ENCODE measurements around the gene NFIX.

Gene NFIX

GRCh38 chr19:12994701-12995595 lies at the start of gene NFIX:
TSS of gene NFIX (plus strand) at chr19:12995475. CDS start at chr19:12995838, 363 bp downstream.
- H3K4me3 ChIP-seq (replicated peaks; ENCODE audit: low read depth, low read length) = peak within 1 kb of the TSS; percentile 59
- no peaks in the 10 kb centered on the region; the same call in none of the 2 replicates for H3K27me3 ChIP-seq (replicated peaks; ENCODE audit: control insufficient read depth, insufficient read depth, low read length)
- H3K36me3 ChIP-seq (ENCODE audit: control insufficient read depth, insufficient read depth, low read length) = no peaks in the 10 kb centered on the region
- TF ChIP-seq CTCF (IDR thresholded peaks at IDR 0.05; ENCODE audit: insufficient read depth, low read length, poor library complexity, severe bottlenecking) = no peak
- no peak for DNase-seq (ENCODE audit: extremely low read depth, insufficient read length)

- Histone ChIP-seq H3K4me3 (replicated peaks; ENCODE audit: low read depth, low read length) (peak within 1 kb of the TSS; percentile 92), H3K36me3 (ENCODE audit: control insufficient read depth, insufficient read depth, low read length) (peaks cover 45% of the 10 kb centered on the region), H3K27me3 (replicated peaks; ENCODE audit: control insufficient read depth, insufficient read depth, low read length) (no peaks in the 10 kb centered on the region)
- TF ChIP-seq CTCF (IDR thresholded peaks at IDR 0.05; ENCODE audit: insufficient read depth, low read length, poor library complexity, severe bottlenecking) = no peak
- DNase-seq (ENCODE audit: extremely low read depth, insufficient read length) = peak; percentile 98
Observed at GRCh38 chr19:12945479-12946091, 49.7 kb upstream of the NFIX start, which contains the start of gene RAD23A. TSS of gene RAD23A (plus strand) at chr19:12945862. CDS start at chr19:12945949, 87 bp downstream.

- H3K36me3 ChIP-seq (ENCODE audit: control insufficient read depth, insufficient read depth, low read length) = peaks cover 41% of the 10 kb centered on the region
- DNase-seq (ENCODE audit: extremely low read depth, insufficient read length) = peak; percentile 78
- no peaks in the 10 kb centered on the region for H3K27me3 ChIP-seq (replicated peaks; ENCODE audit: control insufficient read depth, insufficient read depth, low read length)
- H3K4me3 ChIP-seq (replicated peaks; ENCODE audit: low read depth, low read length) = peak overlapping the region; percentile 92
- TF ChIP-seq CTCF (IDR thresholded peaks at IDR 0.05; ENCODE audit: insufficient read depth, low read length, poor library complexity, severe bottlenecking) = no peak
Observed at GRCh38 chr19:12946092-12946721, 49.1 kb upstream of the NFIX start.

- Histone ChIP-seq H3K4me3 (replicated peaks; ENCODE audit: low read depth, low read length) (peak overlapping the region; percentile 92), H3K36me3 (ENCODE audit: control insufficient read depth, insufficient read depth, low read length) (peaks cover 39% of the 10 kb centered on the region), H3K27me3 (replicated peaks; ENCODE audit: control insufficient read depth, insufficient read depth, low read length) (no peaks in the 10 kb centered on the region)
- no peak for TF ChIP-seq CTCF (IDR thresholded peaks at IDR 0.05; ENCODE audit: insufficient read depth, low read length, poor library complexity, severe bottlenecking)
- no peak for DNase-seq (ENCODE audit: extremely low read depth, insufficient read length)
Observed at GRCh38 chr19:12946731-12947496, 48.4 kb upstream of the NFIX start.

All from GM06990 (cell line).